Spleen (tissue), 11 donors: ENCODE data around the gene STARD3NL. TPM values are rescaled to one million over a fixed set of nuclear protein-coding genes. Genes with fewer than 3 reads are reported as not detected.
"Not testable (repeated sequence)": the region's sequence is repeated elsewhere in the genome, so short reads cannot be mapped to it uniquely, and the experiment has no call there.

ENCODE experiments used
- DNase-seq: peaks from one replicate; pipeline ENCODE4 v3.0.0-alpha.2; 2020
- H3K27ac ChIP-seq, 8 donors: fragments of 200-600 bp; sonication (generic) in 7 of 8; 1 replicate in 4 of 8; 2 replicates in 4 of 8; pipeline versions ENCODE4 v1.5.0 to v1.8.0; 2016 to 2021; ENCODE audit warnings: inconsistent platforms in 4 of 8, mild to moderate bottlenecking in 4 of 8, moderate library complexity in 1 of 8
- H3K27me3 ChIP-seq, 7 donors: fragments of 200-600 bp; sonication (generic) in 6 of 7; replicated peaks in 1 of 7; 1 replicate in 4 of 7; 2 replicates in 3 of 7; pipeline versions ENCODE4 v1.5.0 to v1.8.0; 2016 to 2021; ENCODE audit warnings: inconsistent platforms in 3 of 7, mild to moderate bottlenecking in 1 of 7
- H3K36me3 ChIP-seq, 6 donors: fragments of 200-600 bp; sonication (generic) in 5 of 6; 1 replicate in 4 of 6; 2 replicates in 2 of 6; pipeline versions ENCODE4 v1.5.0 to v1.8.0; 2016 to 2021; ENCODE audit warnings: inconsistent platforms in 2 of 6
- H3K4me1 ChIP-seq, 6 donors: fragments of 200-600 bp; sonication (generic) in 5 of 6; 1 replicate in 3 of 6; 2 replicates in 3 of 6; pipeline versions ENCODE4 v1.5.0 to v1.8.0; 2016 to 2021; ENCODE audit warnings: inconsistent platforms in 3 of 6
- H3K4me3 ChIP-seq, 8 donors: fragments of 200-600 bp; sonication (generic) in 7 of 8; 1 replicate in 4 of 8; 2 replicates in 4 of 8; pipeline versions ENCODE4 v1.5.0 to v1.8.0; 2016 to 2021; ENCODE audit warnings: inconsistent platforms in 4 of 8, mild to moderate bottlenecking in 4 of 8, moderate library complexity in 2 of 8
- H3K9me3 ChIP-seq, 8 donors: fragments of 200-600 bp; sonication (generic) in 7 of 8; 1 replicate in 4 of 8; 2 replicates in 4 of 8; pipeline versions ENCODE4 v1.5.0 to v1.8.0; 2016 to 2021; ENCODE audit warnings: inconsistent platforms in 4 of 8
- CTCF ChIP-seq, 11 experiments: fragments of 200-600 bp in 7 of 11; fragments of 450-650 bp in 4 of 11; sonication (generic) in 4 of 11; IDR thresholded peaks in 8 of 11; conservative IDR thresholded peaks in 3 of 11; 1 replicate in 7 of 11; 2 replicates in 4 of 11; pipeline versions ENCODE4 v1.4.0 to v1.8.0; 2016 to 2021; ENCODE audit warnings: antibody characterized with exemption in 11 of 11, inconsistent platforms in 4 of 11, mild to moderate bottlenecking in 1 of 11
- POLR2A ChIP-seq, 3 donors: fragments of 450-650 bp; IDR thresholded peaks; one replicate each; pipeline ENCODE4 v1.5.1; 2017; ENCODE audit warnings: antibody characterized with exemption in 3 of 3, mild to moderate bottlenecking in 1 of 3
- POLR2AphosphoS5 ChIP-seq, 3 donors: sonication (generic); formaldehyde crosslinking; IDR thresholded peaks; one replicate each; pipeline ENCODE4 v1.5.1; 2017; ENCODE audit warnings: antibody characterized with exemption in 3 of 3
- WGBS, 5 donors: extraction: QIAGEN DNeasy Blood & Tissue Kit in 3 of 5; methylation state at CpG; one replicate each; pipeline versions ENCODE4 v1.1.5 to v1.1.7; 2013 to 2018; 5-methylcytosine and 5-hydroxymethylcytosine counted together
- intact Hi-C: fragments of 100-400 bp; cut with DNase I; formaldehyde crosslinking; loops from one replicate; pipeline ENCODE4 v1.15.0; 2023; ENCODE audit warnings: low total_unique reads
- polyA plus RNA-seq, 3 donors: library from polyadenylated mRNA; stranded (reverse); fragments of 200-250 nt; gene quantifications; one replicate each; pipeline ENCODE4 v1.2.1, GENCODE V29; 2013
- total RNA-seq, 7 donors: library from RNA; depleted of rRNA in 3 of 7; stranded (reverse); fragments of >200 nt in 3 of 7; fragmentation: NEBNext Ultra II Directional in 4 of 7; extraction: Animal tissue kit (Norgen Biotek cat#: 25700) in 4 of 7; gene quantifications; one replicate each; pipeline versions ENCODE4 v1.1.0 to v1.2.1, GENCODE V29; 2016 to 2021
- donor health status: healthy with polysubstance abuse.
- donor health status: DM: no; HTN: no; CAD: no; lungs with moderate emphysema.
- donor health status: DM: no; HTN: no; CAD: no.
- donor health status: Bipolar disorder and iron deficiency.
- donor health status: healthy.
- donor health status: DM: no; HTN: no; CAD: no.
- donor health status: DM: yes; HTN: yes; CAD: no.

STARD3NL gene
- total and polyA plus RNA-seq, 10 donors, result 19.8 to 50.2 (median 36.7) TPM

DNA sequence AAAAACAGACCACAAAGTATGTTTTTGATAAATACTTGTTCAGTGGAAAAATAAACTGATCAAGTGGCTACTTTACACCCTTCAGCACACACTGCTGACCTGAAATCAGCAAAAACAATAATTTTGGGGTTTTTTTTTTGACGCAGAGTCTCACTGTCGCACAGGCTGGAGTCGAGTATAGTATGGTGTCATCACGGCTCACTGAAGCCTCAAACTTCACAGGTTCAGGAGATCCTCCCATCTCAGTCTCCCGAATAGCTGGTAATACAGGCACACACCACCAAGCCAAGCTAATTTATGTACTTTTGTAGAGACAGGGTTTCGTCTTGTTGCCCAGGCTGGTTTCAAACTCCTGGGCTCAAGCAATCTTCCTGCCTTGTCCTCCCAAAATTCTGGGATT is 64.8 kb downstream of the STARD3NL start:
- no peaks in the 10 kb centered on the region for H3K9me3 ChIP-seq
- H3K36me3 ChIP-seq, result no peaks in the 10 kb centered on the region
- TF ChIP-seq CTCF (IDR thresholded peaks at IDR 0.05 in 8 of 11, conservative IDR thresholded peaks at IDR 0.05 in 3 of 11), result no peak
- TF ChIP-seq POLR2AphosphoS5 (IDR thresholded peaks at IDR 0.05), result peak in 1 of 3 donors; percentile 21
- no peaks in the 10 kb centered on the region for H3K27me3 ChIP-seq
- H3K4me3 ChIP-seq, result peak overlapping the region in 1 of 8 donors; percentile 1
- H3K4me1 ChIP-seq, result peaks cover 0 to 17% (median 0%) of the 10 kb centered on the region in 6 donors
- intact Hi-C loops, result no loop called here
- WGBS, 5 donors, result 84 to 95% (median 86%) methylated on average over 6 of the region's 6 CpGs
- DNase-seq, result no peak
- peak overlapping the region in 6 of 8 donors; percentile 4 to 72 (median 40) for H3K27ac ChIP-seq

DNA sequence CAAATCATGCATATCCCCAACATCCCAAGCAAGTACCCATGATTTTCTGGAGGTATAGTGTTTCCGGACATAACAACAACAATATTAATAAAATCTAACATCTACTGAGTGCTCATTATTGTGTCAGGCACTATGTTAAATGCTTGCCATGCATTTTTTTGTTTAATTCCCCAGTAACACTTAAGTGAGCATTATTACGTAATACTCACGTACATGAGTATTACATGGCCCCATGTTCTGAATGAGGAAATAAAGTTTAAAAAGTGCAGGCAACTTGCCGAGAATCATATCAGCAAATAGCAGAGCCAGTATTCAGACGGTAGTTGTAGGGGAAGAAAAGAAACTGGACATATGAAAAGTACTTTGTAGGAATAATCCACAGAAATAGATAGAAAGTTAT is 65.3 kb downstream of the STARD3NL start:
- DNase-seq, intact Hi-C loops, H3K36me3 ChIP-seq, H3K9me3 ChIP-seq, H3K27me3 ChIP-seq: not testable (repeated sequence)
- 43 to 64% (median 61%) methylated on average over 5 of the region's 5 CpGs for WGBS, 5 donors
- H3K4me1 ChIP-seq, result peaks cover 0 to 17% (median 0%) of the 10 kb centered on the region in 6 donors
- peak overlapping the region in 7 of 8 donors; percentile 4 to 72 (median 34) for H3K27ac ChIP-seq
- H3K4me3 ChIP-seq, result peak overlapping the region in 1 of 8 donors; percentile 1

DNA sequence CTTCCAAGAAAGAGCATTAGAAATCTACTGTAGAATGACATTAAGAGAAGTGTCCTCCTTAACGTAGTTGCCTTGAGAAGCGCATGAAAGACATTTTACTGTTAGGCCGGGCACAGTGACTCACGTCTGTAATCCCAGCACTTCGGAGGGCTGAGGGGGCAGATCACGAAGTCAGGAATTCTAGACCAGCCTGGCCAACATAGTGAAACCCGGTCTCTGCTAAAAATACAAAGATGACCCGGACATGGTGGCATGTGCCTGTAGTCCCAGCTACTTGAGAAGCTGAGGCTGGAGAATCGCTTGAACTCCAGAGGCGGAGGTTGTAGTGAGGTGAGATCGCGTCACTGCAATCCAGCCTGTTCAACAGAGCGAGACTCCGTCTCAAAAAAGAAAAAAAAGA is 66.5 kb downstream of the STARD3NL start:
- Histone ChIP-seq H3K36me3 (no peaks in the 10 kb centered on the region), H3K4me1 (peaks cover 0 to 21% (median 0%) of the 10 kb centered on the region in 6 donors), H3K27me3 (no peaks in the 10 kb centered on the region), H3K9me3 (no peaks in the 10 kb centered on the region), H3K27ac (peak overlapping the region in 4 of 8 donors; percentile 36 to 63 (median 44)), H3K4me3 (no peak overlapping the region)
- TF ChIP-seq POLR2AphosphoS5 (IDR thresholded peaks at IDR 0.05) (no peak), POLR2A (IDR thresholded peaks at IDR 0.05) (no peak), CTCF (IDR thresholded peaks at IDR 0.05 in 8 of 11, conservative IDR thresholded peaks at IDR 0.05 in 3 of 11) (no peak)
- intact Hi-C loops, result no loop called here
- no peak for DNase-seq
- WGBS, 5 donors, result 84 to 92% (median 88%) methylated on average over 14 of the region's 14 CpGs

DNA sequence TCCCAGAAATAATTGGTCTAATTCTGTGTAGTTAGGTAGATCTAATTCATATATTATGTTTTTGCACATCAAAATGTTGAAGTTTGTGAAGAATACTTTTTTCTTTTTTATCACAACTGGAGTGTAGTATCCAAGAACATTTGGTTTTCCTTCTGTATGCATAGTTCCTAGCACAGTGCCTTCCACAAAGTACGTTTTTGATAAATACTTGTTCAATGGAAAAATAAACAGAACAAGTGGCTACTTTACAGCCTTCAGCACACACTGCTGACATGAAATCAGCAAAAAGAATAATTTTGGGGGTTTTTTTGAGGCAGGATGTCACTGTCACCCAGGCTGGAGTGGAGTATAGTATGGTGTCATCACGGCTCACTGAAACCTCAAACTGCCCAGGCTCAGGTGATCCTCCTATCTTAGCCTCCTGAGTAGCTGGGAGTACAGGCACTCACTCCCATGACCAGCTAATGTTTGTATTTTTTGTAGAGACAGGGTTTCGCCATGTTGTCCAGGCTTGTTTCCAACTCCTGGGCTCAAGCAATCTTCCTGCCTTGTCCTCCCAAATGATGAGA is 67.4 kb downstream of the STARD3NL start:
- no peak for DNase-seq
- Histone ChIP-seq H3K9me3 (no peaks in the 10 kb centered on the region), H3K4me3 (no peak overlapping the region), H3K27ac (peak overlapping the region in 5 of 8 donors; percentile 16 to 60 (median 47)), H3K27me3 (no peaks in the 10 kb centered on the region), H3K4me1 (peaks cover 0 to 25% (median 0%) of the 10 kb centered on the region in 6 donors), H3K36me3 (no peaks in the 10 kb centered on the region)
- 73 to 86% (median 79%) methylated on average over 3 of the region's 3 CpGs for WGBS, 5 donors
- intact Hi-C loops, result no loop called here
- TF ChIP-seq CTCF (IDR thresholded peaks at IDR 0.05 in 8 of 11, conservative IDR thresholded peaks at IDR 0.05 in 3 of 11) (no peak), POLR2AphosphoS5 (IDR thresholded peaks at IDR 0.05) (no peak), POLR2A (IDR thresholded peaks at IDR 0.05) (no peak)
